A673 (cell line): Measurements from ENCODE around the gene RBMS1.

ENCODE experiments used
- CTCF ChIP-seq: fragments of 300-800, 200-600 bp; sonication (generic); conservative IDR thresholded peaks from 2 replicates; pipeline ENCODE4 v1.5.1; 2017; ENCODE audit warnings: low read depth, mild to moderate bottlenecking, antibody characterized with exemption, low read length, moderate library complexity, mixed read lengths
- EZH2 ChIP-seq: fragments of 200-600 bp; sonication (generic); IDR thresholded peaks from 2 replicates; pipeline ENCODE4 v1.6.1; 2017; ENCODE audit warnings: borderline replicate concordance, low read depth, mild to moderate bottlenecking, mixed read lengths, antibody characterized with exemption, low read length; ENCODE audit not compliant: poor library complexity, severe bottlenecking

- TF ChIP-seq CTCF (no peak), EZH2 (no peak)
Measured at GRCh38 chr2:160467086-160467485, 26.5 kb downstream of the RBMS1 start.
